Measurements from ENCODE around the gene LPGAT1. TPM values are rescaled to one million over a fixed set of nuclear protein-coding genes. Genes with fewer than 3 reads are reported as not detected.

The LPGAT1 gene
- total RNA-seq, 1 donor from 2014 or later: 21.4 TPM

DNA sequence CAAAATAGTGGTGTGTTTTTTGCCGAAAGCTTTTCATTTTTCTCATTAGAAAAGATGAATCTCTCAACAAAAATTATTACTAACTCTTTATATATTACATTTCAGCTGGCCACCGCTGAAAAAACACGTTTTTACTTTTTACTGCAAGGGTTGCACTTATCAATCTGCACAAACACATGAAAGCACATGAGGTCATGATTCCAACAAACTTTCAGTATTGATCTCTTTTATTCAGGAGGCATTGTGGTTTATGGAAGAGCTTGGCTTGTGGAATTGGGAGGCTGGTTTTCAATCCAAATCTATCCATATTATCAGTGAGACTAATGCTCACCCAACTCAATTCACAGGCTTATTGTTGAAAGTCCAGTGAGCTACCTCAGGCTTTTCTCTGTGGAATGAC lies 20.6 kb upstream of the LPGAT1 start:
- no peaks in the 10 kb centered on the region for H3K4me1 ChIP-seq (ENCODE audit: control insufficient read depth in 3 of 3, insufficient read depth in 3 of 3, low read length in 3 of 3)
- H3K27ac ChIP-seq (ENCODE audit: low read depth, low read length): no peak overlapping the region
- H3K9me3 ChIP-seq (ENCODE audit: control insufficient read depth in 3 of 3, low read length in 3 of 3): no peaks in the 10 kb centered on the region
- H3K36me3 ChIP-seq (ENCODE audit: control insufficient read depth in 3 of 3, insufficient read depth in 3 of 3, low read length in 3 of 3): no peaks in the 10 kb centered on the region
- H3K27me3 ChIP-seq (ENCODE audit: control insufficient read depth in 3 of 3, insufficient read depth in 3 of 3, low read length in 3 of 3): no peaks in the 10 kb centered on the region
- H3K4me3 ChIP-seq (ENCODE audit: low read length in 3 of 3): no peak overlapping the region
- no peak overlapping the region for H3K9ac ChIP-seq (ENCODE audit: low read depth in 1 of 3, low read length in 3 of 3)

GRCh38 chr1:211843507-211844298 lies 13.1 kb upstream of the LPGAT1 start:
- no peak overlapping the region for H3K27ac ChIP-seq (ENCODE audit: low read depth, low read length)
- no peaks in the 10 kb centered on the region for H3K4me1 ChIP-seq (ENCODE audit: control insufficient read depth in 3 of 3, insufficient read depth in 3 of 3, low read length in 3 of 3)
- no peaks in the 10 kb centered on the region for H3K27me3 ChIP-seq (ENCODE audit: control insufficient read depth in 3 of 3, insufficient read depth in 3 of 3, low read length in 3 of 3)
- no peaks in the 10 kb centered on the region for H3K9me3 ChIP-seq (ENCODE audit: control insufficient read depth in 3 of 3, low read length in 3 of 3)
- H3K9ac ChIP-seq (ENCODE audit: low read depth in 1 of 3, low read length in 3 of 3): no peak overlapping the region
- no peaks in the 10 kb centered on the region for H3K36me3 ChIP-seq (ENCODE audit: control insufficient read depth in 3 of 3, insufficient read depth in 3 of 3, low read length in 3 of 3)
- no peak overlapping the region for H3K4me3 ChIP-seq (ENCODE audit: low read length in 3 of 3)

GRCh38 chr1:211843018-211843417 lies 12.5 kb upstream of the LPGAT1 start:
- H3K9ac ChIP-seq (ENCODE audit: low read depth in 1 of 3, low read length in 3 of 3): no peak overlapping the region
- H3K27me3 ChIP-seq (ENCODE audit: control insufficient read depth in 3 of 3, insufficient read depth in 3 of 3, low read length in 3 of 3): no peaks in the 10 kb centered on the region
- H3K4me3 ChIP-seq (ENCODE audit: low read length in 3 of 3): no peak overlapping the region
- no peaks in the 10 kb centered on the region for H3K36me3 ChIP-seq (ENCODE audit: control insufficient read depth in 3 of 3, insufficient read depth in 3 of 3, low read length in 3 of 3)
- H3K27ac ChIP-seq (ENCODE audit: low read depth, low read length): no peak overlapping the region
- no peaks in the 10 kb centered on the region for H3K4me1 ChIP-seq (ENCODE audit: control insufficient read depth in 3 of 3, insufficient read depth in 3 of 3, low read length in 3 of 3)
- no peaks in the 10 kb centered on the region for H3K9me3 ChIP-seq (ENCODE audit: control insufficient read depth in 3 of 3, low read length in 3 of 3)

- H3K27me3 ChIP-seq (ENCODE audit: control insufficient read depth in 3 of 3, insufficient read depth in 3 of 3, low read length in 3 of 3): no peaks in the 10 kb centered on the region
These were observed 12.0 kb upstream of the LPGAT1 start for GRCh38 chr1:211842518-211842917.

DNA sequence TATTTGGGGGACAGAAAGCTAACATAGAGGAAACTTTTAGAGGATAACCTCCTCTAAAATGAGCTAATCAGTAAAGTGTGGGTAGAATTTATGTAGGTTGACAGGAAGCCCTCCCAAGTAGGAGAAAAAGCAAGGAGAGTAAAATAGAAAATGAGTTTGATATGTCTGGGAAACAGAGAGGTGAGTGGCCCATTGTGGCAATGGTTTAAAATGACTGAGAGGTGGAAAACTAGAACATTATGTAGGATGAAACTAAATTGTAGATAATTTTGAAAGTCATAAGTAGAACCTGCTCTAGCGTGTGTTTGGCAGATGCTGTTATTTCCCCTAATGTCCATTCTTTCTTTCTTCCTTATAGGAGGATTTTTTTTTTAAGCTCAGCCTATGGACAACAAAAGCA lies 8.5 kb upstream of the LPGAT1 start:
- H3K36me3 ChIP-seq (ENCODE audit: control insufficient read depth in 3 of 3, insufficient read depth in 3 of 3, low read length in 3 of 3): no peaks in the 10 kb centered on the region
- H3K27ac ChIP-seq (ENCODE audit: low read depth, low read length): no peak overlapping the region
- no peaks in the 10 kb centered on the region for H3K9me3 ChIP-seq (ENCODE audit: control insufficient read depth in 3 of 3, low read length in 3 of 3)
- no peaks in the 10 kb centered on the region for H3K27me3 ChIP-seq (ENCODE audit: control insufficient read depth in 3 of 3, insufficient read depth in 3 of 3, low read length in 3 of 3)
- H3K4me3 ChIP-seq (ENCODE audit: low read length in 3 of 3): no peak overlapping the region
- no peak overlapping the region for H3K9ac ChIP-seq (ENCODE audit: low read depth in 1 of 3, low read length in 3 of 3)
- no peaks in the 10 kb centered on the region for H3K4me1 ChIP-seq (ENCODE audit: control insufficient read depth in 3 of 3, insufficient read depth in 3 of 3, low read length in 3 of 3)

More at GRCh38 chr1:211842518-211842917, 12.0 kb upstream of the LPGAT1 start:
- Histone ChIP-seq H3K4me1 (ENCODE audit: control insufficient read depth in 3 of 3, insufficient read depth in 3 of 3, low read length in 3 of 3) (no peaks in the 10 kb centered on the region), H3K9ac (ENCODE audit: low read depth in 1 of 3, low read length in 3 of 3) (no peak overlapping the region), H3K9me3 (ENCODE audit: control insufficient read depth in 3 of 3, low read length in 3 of 3) (no peaks in the 10 kb centered on the region), H3K36me3 (ENCODE audit: control insufficient read depth in 3 of 3, insufficient read depth in 3 of 3, low read length in 3 of 3) (no peaks in the 10 kb centered on the region), H3K4me3 (ENCODE audit: low read length in 3 of 3) (no peak overlapping the region), H3K27ac (ENCODE audit: low read depth, low read length) (no peak overlapping the region)

GRCh38 chr1:211833174-211833820 lies 2.7 kb upstream of the LPGAT1 start:
- Histone ChIP-seq H3K4me3 (ENCODE audit: low read length in 3 of 3) (no peak overlapping the region), H3K27ac (ENCODE audit: low read depth, low read length) (no peak overlapping the region), H3K36me3 (ENCODE audit: control insufficient read depth in 3 of 3, insufficient read depth in 3 of 3, low read length in 3 of 3) (no peaks in the 10 kb centered on the region), H3K9me3 (ENCODE audit: control insufficient read depth in 3 of 3, low read length in 3 of 3) (no peaks in the 10 kb centered on the region), H3K27me3 (ENCODE audit: control insufficient read depth in 3 of 3, insufficient read depth in 3 of 3, low read length in 3 of 3) (no peaks in the 10 kb centered on the region), H3K4me1 (ENCODE audit: control insufficient read depth in 3 of 3, insufficient read depth in 3 of 3, low read length in 3 of 3) (peaks cover 4 to 8% (median 7%) of the 10 kb centered on the region in 3 donors), H3K9ac (ENCODE audit: low read depth in 1 of 3, low read length in 3 of 3) (no peak overlapping the region)

- H3K4me3 ChIP-seq (ENCODE audit: low read length in 3 of 3): no peak overlapping the region
- H3K9me3 ChIP-seq (ENCODE audit: control insufficient read depth in 3 of 3, low read length in 3 of 3): no peaks in the 10 kb centered on the region
- H3K27me3 ChIP-seq (ENCODE audit: control insufficient read depth in 3 of 3, insufficient read depth in 3 of 3, low read length in 3 of 3): no peaks in the 10 kb centered on the region
- no peaks in the 10 kb centered on the region for H3K36me3 ChIP-seq (ENCODE audit: control insufficient read depth in 3 of 3, insufficient read depth in 3 of 3, low read length in 3 of 3)
- H3K4me1 ChIP-seq (ENCODE audit: control insufficient read depth in 3 of 3, insufficient read depth in 3 of 3, low read length in 3 of 3): peaks cover 8 to 12% (median 9%) of the 10 kb centered on the region in 3 donors
- no peak overlapping the region for H3K27ac ChIP-seq (ENCODE audit: low read depth, low read length)
- no peak overlapping the region for H3K9ac ChIP-seq (ENCODE audit: low read depth in 1 of 3, low read length in 3 of 3)
These were observed 2.1 kb upstream of the LPGAT1 start for GRCh38 chr1:211832661-211833060.

DNA sequence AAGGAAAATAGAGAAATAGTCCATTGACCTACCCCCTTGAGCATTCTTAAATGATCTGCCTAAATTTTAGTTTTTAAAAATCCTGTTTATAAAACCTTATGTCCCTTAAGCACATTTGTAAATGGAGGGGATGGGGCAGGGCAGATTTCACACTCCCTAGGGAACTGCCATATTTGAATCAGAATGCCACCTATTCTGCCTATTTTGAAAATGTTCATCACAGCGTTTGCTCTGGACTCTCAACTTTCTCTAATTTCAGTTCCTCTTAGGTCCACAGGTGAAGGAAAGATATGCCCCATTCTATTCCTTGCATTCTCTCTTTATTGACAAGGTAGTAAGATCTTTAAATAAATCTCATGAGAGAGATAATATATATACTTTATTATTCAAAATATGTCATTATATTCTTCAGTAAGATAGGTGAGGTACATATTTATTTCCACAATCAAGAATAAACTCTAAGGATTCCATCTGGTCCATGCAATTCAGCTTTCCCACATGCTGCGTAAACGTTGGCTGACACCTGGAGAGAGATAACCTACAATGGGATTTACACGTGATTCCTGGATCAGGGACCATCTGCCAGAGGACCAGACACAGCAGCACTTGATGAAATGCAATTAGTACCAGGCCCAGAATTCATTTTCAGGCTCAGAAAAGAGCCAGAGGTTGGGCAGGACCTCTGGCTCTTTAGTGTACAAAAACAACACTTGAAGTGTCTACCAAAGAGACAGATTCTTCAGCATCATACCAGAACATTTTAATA lies 1.2 kb upstream of the LPGAT1 start:
- H3K9me3 ChIP-seq (ENCODE audit: control insufficient read depth in 3 of 3, low read length in 3 of 3): no peaks in the 10 kb centered on the region
- no peak overlapping the region for H3K9ac ChIP-seq (ENCODE audit: low read depth in 1 of 3, low read length in 3 of 3)
- peaks cover 9 to 13% (median 10%) of the 10 kb centered on the region in 3 donors for H3K4me1 ChIP-seq (ENCODE audit: control insufficient read depth in 3 of 3, insufficient read depth in 3 of 3, low read length in 3 of 3)
- H3K27me3 ChIP-seq (ENCODE audit: control insufficient read depth in 3 of 3, insufficient read depth in 3 of 3, low read length in 3 of 3): no peaks in the 10 kb centered on the region
- H3K36me3 ChIP-seq (ENCODE audit: control insufficient read depth in 3 of 3, insufficient read depth in 3 of 3, low read length in 3 of 3): no peaks in the 10 kb centered on the region
- no peak overlapping the region for H3K4me3 ChIP-seq (ENCODE audit: low read length in 3 of 3)
- H3K27ac ChIP-seq (ENCODE audit: low read depth, low read length): no peak overlapping the region

GRCh38 chr1:211830055-211830327 lies 572 bp downstream of the LPGAT1 start:
- Histone ChIP-seq H3K27me3 (ENCODE audit: control insufficient read depth in 3 of 3, insufficient read depth in 3 of 3, low read length in 3 of 3) (no peaks in the 10 kb centered on the region), H3K4me3 (ENCODE audit: low read length in 3 of 3) (peak overlapping the region; percentile 76 to 81 (median 79)), H3K27ac (ENCODE audit: low read depth, low read length) (peak overlapping the region; percentile 69), H3K4me1 (ENCODE audit: control insufficient read depth in 3 of 3, insufficient read depth in 3 of 3, low read length in 3 of 3) (peaks cover 9 to 13% (median 10%) of the 10 kb centered on the region in 3 donors), H3K36me3 (ENCODE audit: control insufficient read depth in 3 of 3, insufficient read depth in 3 of 3, low read length in 3 of 3) (no peaks in the 10 kb centered on the region), H3K9me3 (ENCODE audit: control insufficient read depth in 3 of 3, low read length in 3 of 3) (no peaks in the 10 kb centered on the region), H3K9ac (ENCODE audit: low read depth in 1 of 3, low read length in 3 of 3) (peak overlapping the region; percentile 66 to 78 (median 72))
